Measurements from ENCODE around the gene UBE4A. TPM values are rescaled to one million over a fixed set of nuclear protein-coding genes. Genes with fewer than 3 reads are reported as not detected.

The UBE4A gene
- polyA plus RNA-seq, 1 of the 3 experiments (the other 2 are of a cell fraction): 7.7 TPM

- TF ChIP-seq REST (IDR thresholded peaks at IDR 0.05; ENCODE audit: low read depth, low read length): no peak
- no peak for TF ChIP-seq YY1 (IDR thresholded peaks at IDR 0.05; ENCODE audit: low read depth)
- TF ChIP-seq CTCF (IDR thresholded peaks at IDR 0.05): no peak
Observed at GRCh38 chr11:118370774-118371173, 11.4 kb downstream of the UBE4A start (continued).

GRCh38 chr11:118373263-118373662 is 13.9 kb downstream of the UBE4A start:
- no peak overlapping the region for H3K9ac ChIP-seq
- no peaks in the 10 kb centered on the region for H3K27me3 ChIP-seq (ENCODE audit: insufficient read depth)
- no peaks in the 10 kb centered on the region for H4K20me1 ChIP-seq (ENCODE audit: insufficient read depth)
- no peaks in the 10 kb centered on the region for H3K9me2 ChIP-seq
- no peak overlapping the region for H2AFZ ChIP-seq (ENCODE audit: low read depth)
- no peaks in the 10 kb centered on the region for H3K79me2 ChIP-seq (ENCODE audit: insufficient read depth)
- no peaks in the 10 kb centered on the region for H3K4me1 ChIP-seq (ENCODE audit: control insufficient read depth in 1 of 2, insufficient read depth in 2 of 2, low read depth in 1 of 2, low read length in 1 of 2)
- no peaks in the 10 kb centered on the region for H3F3A ChIP-seq (replicated peaks; ENCODE audit: insufficient read depth)
- H3K4me2 ChIP-seq: no peak overlapping the region
- no peaks in the 10 kb centered on the region for H3K9me3 ChIP-seq
- H3K36me3 ChIP-seq (replicated peaks in 1 of 2; ENCODE audit: control insufficient read depth in 1 of 2, insufficient read depth in 2 of 2, low read length in 1 of 2): peaks cover 68 to 72% of the 10 kb centered on the region in 2 experiments
- POLR2A ChIA-PET: no interaction called here
- no peak overlapping the region for H3K27ac ChIP-seq (ENCODE audit: low read depth in 2 of 2, low read length in 1 of 2)
- H3K4me3 ChIP-seq (ENCODE audit: low read depth in 2 of 2, low read length in 1 of 2): no peak overlapping the region
- WGBS (ENCODE audit: low lambda C conversion rate): 88% methylated on average over 2 of the region's 2 CpGs
- CTCF ChIA-PET: interaction anchor here (0.8 kb wide), 1 partner anchor 57 kb away, joined by 3 read pairs; no protein-coding TSS in a partner anchor
- DNase-seq: no peak
- no peak for TF ChIP-seq EP300 (IDR thresholded peaks at IDR 0.05; ENCODE audit: borderline replicate concordance in 1 of 2, low read depth in 1 of 2, low read length in 1 of 2)
- TF ChIP-seq NFIC (IDR thresholded peaks at IDR 0.05; ENCODE audit: borderline replicate concordance): no peak
- TF ChIP-seq RAD21 (IDR thresholded peaks at IDR 0.05; ENCODE audit: low read length): no peak
- no peak for TF ChIP-seq USF1 (IDR thresholded peaks at IDR 0.05; ENCODE audit: borderline replicate concordance, low read depth)
- no peak for TF ChIP-seq RXRA (IDR thresholded peaks at IDR 0.05; ENCODE audit: borderline replicate concordance, low read depth)
- no peak for TF ChIP-seq MEF2A (IDR thresholded peaks at IDR 0.05; ENCODE audit: borderline replicate concordance, low read depth)
- no peak for TF ChIP-seq MAX (IDR thresholded peaks at IDR 0.05; ENCODE audit: low read depth)
- TF ChIP-seq NRF1 (IDR thresholded peaks at IDR 0.05; ENCODE audit: low read depth, low read length): no peak
- TF ChIP-seq IRF3 (IDR thresholded peaks at IDR 0.05; ENCODE audit: low read depth, low read length): no peak
- TF ChIP-seq JUND (IDR thresholded peaks at IDR 0.05): no peak
- TF ChIP-seq SIN3A (IDR thresholded peaks at IDR 0.05; ENCODE audit: borderline replicate concordance, low read depth, low read length): no peak
- TF ChIP-seq ZBTB33 (IDR thresholded peaks at IDR 0.05; ENCODE audit: borderline replicate concordance, low read depth): no peak
- no peak for TF ChIP-seq FOXM1 (IDR thresholded peaks at IDR 0.05; ENCODE audit: low read depth)
- TF ChIP-seq REST (IDR thresholded peaks at IDR 0.05; ENCODE audit: low read depth, low read length): no peak
- no peak for TF ChIP-seq RCOR1 (IDR thresholded peaks at IDR 0.05; ENCODE audit: low read length)

Data from SK-N-SH (cell line).